Activated CD4-positive, alpha-beta T cell treated with anti-CD3 and anti-CD28 coated beads for 24 hours (primary cell): Measurements from ENCODE around the gene M1AP.

Experiments
- DNase-seq, 2 donors: peaks; one replicate each; pipeline ENCODE4 v3.0.0-alpha.2; 2020; ENCODE audit warnings: low read depth in 2 of 2

M1AP gene

GRCh38 chr2:74546004-74546403, 102.1 kb downstream of the M1AP start:
- DNase-seq: no peak

DNA sequence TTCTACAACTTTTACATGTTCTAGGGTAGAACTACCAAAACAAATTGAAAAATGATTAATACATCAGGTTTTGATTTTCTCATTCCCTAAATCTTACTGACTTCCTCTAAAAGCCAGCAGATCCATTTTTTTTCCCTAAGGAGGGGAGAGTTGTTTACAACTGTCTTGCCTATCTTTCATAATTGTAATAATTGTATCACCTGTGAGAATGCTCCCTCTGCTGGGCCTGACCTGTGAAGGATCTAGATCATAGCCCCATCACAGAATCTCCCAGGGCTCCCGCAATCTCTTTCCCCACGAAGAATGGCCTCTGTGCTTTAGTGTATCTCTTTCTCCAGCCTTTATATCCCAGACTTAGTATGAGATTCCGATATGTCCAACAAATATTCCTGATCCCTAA, 103.5 kb downstream of the M1AP start:
- no peak for DNase-seq

GRCh38 chr2:74542978-74543377, 105.2 kb downstream of the M1AP start:
- no peak for DNase-seq

DNA sequence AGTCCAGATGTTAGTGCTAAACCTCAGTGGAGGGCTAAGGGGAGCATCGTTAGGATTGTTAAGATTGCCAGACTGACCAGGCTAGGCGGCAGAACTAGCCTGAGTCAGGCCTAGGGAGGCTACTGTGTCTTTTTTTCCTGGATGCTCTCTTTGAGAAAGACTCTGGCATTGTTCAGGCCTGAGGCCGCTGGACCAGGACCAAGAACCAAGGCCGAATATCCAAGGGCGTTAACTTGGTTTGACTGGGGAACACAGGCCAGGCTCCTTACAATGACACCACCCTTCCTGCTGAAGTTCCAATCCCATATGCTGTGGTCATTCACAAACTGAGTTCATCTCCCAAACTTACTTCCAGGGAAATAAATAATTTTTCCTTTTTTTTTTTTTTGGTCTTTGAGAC, 107.8 kb downstream of the M1AP start:
- DNase-seq: no peak

- no peak for DNase-seq
Observed at GRCh38 chr2:74538881-74539339, 109.2 kb downstream of the M1AP start.

GRCh38 chr2:74537140-74537539, 111.0 kb downstream of the M1AP start:
- no peak for DNase-seq

GRCh38 chr2:74536166-74536950, 111.8 kb downstream of the M1AP start:
- no peak for DNase-seq

GRCh38 chr2:74535440-74535965, 112.6 kb downstream of the M1AP start:
- DNase-seq: no peak

- no peak for DNase-seq
Observed at GRCh38 chr2:74534411-74534810, 113.7 kb downstream of the M1AP start.

DNA sequence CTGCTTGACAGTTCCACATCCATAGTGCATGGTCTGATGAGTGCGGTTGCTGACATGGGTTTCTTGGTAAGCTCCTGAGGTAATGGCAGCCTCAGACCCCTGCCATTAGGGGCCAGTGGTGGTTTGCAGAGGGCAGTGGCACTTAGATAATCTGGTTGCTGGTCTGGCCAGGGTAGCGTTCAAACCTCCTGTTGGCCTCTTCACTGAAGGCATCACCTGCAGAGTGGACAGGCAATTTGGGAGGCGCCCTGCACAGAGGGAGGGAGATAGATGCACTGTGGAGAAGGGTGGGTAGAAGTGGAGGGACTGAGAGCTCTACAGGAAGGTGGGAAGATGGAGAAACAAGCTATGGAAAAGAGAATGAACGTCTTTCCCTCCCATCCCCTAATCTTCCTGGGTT, 114.7 kb downstream of the M1AP start:
- no peak for DNase-seq

DNA sequence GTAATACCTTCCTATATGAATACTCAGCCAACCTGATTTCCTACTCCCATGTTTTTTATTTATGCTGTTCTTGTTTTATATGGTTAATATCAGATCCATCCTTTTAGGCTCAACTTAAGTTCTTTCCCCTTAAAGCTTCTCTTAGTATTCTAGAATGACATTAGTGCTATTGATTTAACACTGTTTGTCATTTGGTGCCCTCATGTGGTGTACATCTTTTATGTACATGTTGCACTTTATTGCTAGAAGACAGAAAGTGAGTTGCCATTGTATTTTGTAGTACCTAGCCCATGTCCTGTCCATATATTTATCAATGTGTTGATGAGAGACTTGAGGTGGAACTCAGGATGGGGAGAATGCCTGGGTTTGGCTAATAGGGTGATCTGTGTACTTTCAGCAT, 115.9 kb downstream of the M1AP start:
- no peak for DNase-seq

DNA sequence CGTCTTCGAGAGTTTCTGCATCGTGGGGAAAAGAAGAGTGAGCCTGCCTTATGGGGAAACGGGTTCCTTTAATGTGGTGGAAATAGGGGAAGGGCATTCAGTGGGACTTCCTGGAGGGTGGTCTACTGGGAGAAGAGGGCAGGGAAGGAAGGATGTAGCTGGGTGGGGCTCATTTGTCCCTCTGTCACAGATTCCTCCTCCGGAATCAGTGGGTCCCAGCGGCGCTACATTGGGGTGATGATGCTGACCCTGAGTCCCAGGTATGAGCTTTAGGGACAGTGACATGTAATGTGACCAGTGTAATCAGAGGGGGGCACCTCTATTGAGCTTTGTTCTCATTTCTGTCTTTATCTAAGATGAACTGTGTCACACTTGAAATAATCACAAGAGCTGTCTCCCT, 116.5 kb downstream of the M1AP start:
- no peak for DNase-seq

GRCh38 chr2:74530239-74531187, 117.6 kb downstream of the M1AP start:
- DNase-seq: no peak

GRCh38 chr2:74529357-74530238, 118.5 kb downstream of the M1AP start, which contains the start of the genes AUP1 and HTRA2:
AUP1 (minus strand) TSS chr2:74529706; CDS start chr2:74529629, 77 bp downstream.
HTRA2 (plus strand) TSS chr2:74529933; CDS start chr2:74530007, 74 bp downstream.
- peak; percentile 87 to 92 for DNase-seq

DNA sequence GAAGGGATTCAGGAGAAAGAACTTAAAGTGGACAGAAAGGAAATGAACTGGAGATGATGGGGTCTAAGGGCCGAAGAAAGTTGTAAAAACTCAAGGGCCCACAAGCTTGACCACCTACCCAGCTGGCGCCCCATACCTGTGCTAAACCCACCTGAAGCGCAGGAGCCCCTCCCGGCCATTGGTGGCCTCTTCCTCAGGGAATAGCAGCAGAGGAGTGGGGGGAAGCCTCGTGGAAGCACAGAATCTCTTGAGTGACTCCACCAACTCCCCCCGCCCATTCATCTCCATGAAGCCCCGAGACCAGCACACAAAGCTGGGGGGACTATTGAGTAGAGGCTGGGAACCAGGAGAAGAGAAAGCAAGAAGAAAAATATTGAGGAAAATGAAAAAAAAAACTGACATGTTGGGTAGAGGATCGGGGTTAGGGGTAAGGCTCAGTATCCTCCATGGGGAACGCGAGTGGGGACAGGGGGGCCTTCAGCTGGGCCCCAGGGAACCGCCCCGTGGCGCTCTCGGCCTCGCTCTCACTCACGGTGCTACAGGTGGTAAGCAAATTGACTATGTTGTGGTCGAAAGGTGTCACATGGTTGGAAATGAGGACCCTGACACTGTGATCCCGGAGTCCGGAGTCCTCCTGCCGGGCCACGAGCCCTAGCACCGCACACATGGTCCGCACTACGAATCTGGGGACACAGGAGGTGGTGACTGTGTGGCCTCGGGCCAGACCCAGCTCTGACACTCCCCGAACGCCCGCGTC, 119.4 kb downstream of the M1AP start:
- DNase-seq: no peak

- no peak for DNase-seq
Observed at GRCh38 chr2:74527741-74528140, 120.4 kb downstream of the M1AP start.

DNA sequence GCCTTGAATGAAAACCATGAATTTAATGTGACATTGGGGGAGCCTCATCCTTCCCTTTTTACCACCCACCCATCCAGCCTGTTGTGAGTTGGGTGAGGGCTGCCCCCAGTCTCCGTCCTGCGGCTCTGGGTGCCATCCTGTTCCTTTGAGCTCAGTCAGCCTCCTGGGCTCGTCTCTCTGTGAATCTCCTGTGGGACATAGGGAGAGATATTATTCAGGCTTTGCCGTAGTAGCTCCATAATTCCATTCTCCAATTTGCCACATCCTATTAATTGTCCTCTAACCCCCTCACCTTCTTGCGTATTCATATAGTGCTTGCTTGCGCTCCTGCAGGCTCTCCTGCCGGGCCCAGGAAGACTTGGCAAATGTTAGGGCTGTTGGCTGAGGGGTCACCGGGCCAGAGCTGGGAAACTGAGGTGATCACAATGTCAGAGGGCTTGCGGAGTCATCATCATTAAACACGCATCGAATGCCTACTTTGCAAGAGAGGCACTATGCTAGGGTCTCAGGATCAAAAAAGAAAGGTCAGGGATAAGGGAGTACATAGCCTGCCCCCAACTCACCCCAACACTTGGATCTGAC, 121.4 kb downstream of the M1AP start:
- DNase-seq: no peak

- DNase-seq: no peak
Observed at GRCh38 chr2:74525717-74526648, 122.1 kb downstream of the M1AP start, which contains the start of gene DQX1. DQX1 (minus strand) TSS chr2:74526231; CDS start chr2:74525729, 502 bp downstream.
